H7 (cell line): ENCODE results near the gene TMTC3. TPM values are rescaled to one million over a fixed set of nuclear protein-coding genes. Genes with fewer than 3 reads are reported as not detected.

Experiments used
- DNase-seq: peaks from one replicate; pipeline ENCODE4 v3.0.0; 2012
- H3K27me3 ChIP-seq: 2 replicates; pipeline ENCODE4 v1.6.0; 2011; ENCODE audit warnings: mild to moderate bottlenecking, low read length; ENCODE audit not compliant: control insufficient read depth, insufficient read depth
- H3K36me3 ChIP-seq: replicated peaks from 2 replicates; pipeline ENCODE4 v1.5.1; 2011; ENCODE audit warnings: low read length; ENCODE audit not compliant: control insufficient read depth, insufficient read depth
- H3K4me3 ChIP-seq: 2 replicates; pipeline ENCODE4 v1.5.1; 2011; ENCODE audit warnings: low read depth, mild to moderate bottlenecking, control low read depth, low read length, moderate library complexity; ENCODE audit not compliant: insufficient read depth
- total RNA-seq: library from RNA; depleted of rRNA; stranded (reverse); fragments of >200 nt; shearing (Covaris generic); gene quantifications from 2 replicates; pipeline ENCODE4 v1.2.3, GENCODE V29; 2014; rRNA removed

Gene TMTC3
- total RNA-seq, 1 experiment from 2014 or later, result 35.4 TPM

DNA sequence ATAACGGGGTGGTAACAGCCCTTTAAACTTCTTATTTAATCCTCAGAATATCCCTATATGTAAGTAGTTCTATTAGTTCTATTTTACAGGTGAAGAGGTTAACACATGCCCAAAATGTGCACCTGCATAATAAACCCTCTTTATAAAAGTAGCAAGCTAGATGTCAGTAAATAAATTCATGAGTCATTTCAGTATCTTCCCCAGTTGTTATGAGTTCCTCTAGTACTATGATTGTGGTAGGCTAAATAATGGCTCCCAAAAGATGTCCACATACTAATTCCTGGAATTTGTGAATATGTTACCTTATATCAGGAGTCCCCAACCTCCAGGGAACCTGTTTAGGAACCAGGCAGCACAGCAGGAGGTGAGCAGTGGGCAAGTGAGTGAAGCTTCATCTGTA, 106.5 kb downstream of the TMTC3 start:
- H3K27me3 ChIP-seq, result no peaks in the 10 kb centered on the region
- no peak for DNase-seq
- H3K36me3 ChIP-seq, result no peaks in the 10 kb centered on the region
- no peak overlapping the region for H3K4me3 ChIP-seq

Other genes starting within 250 kb of the TMTC3 start
- gene C12orf50, start 112.9 kb upstream of the TMTC3 start, total RNA-seq, result not detected in 2 replicates
- gene CEP290, start 219 bp upstream of the TMTC3 start, total RNA-seq, result 2.9 and 5.8 TPM in 2 replicates